ENCODE measurements around the gene SOX8.

Gene SOX8

GRCh38 chr16:972316-973002 lies 9.1 kb upstream of the SOX8 start:
- DNase-seq = peak in 55 of 58 donors; percentile 38 to 96 (median 82)

GRCh38 chr16:973366-973765 lies 8.2 kb upstream of the SOX8 start:
- no peak for DNase-seq

GRCh38 chr16:974001-974601 lies 7.5 kb upstream of the SOX8 start:
- peak in 14 of 58 donors; percentile 17 to 74 (median 48) for DNase-seq

- peak in 30 of 58 donors; percentile 26 to 78 (median 51) for DNase-seq
Measured at GRCh38 chr16:974611-975261, 6.8 kb upstream of the SOX8 start.

- no peak for DNase-seq
Measured at GRCh38 chr16:975291-975690, 6.3 kb upstream of the SOX8 start.

- DNase-seq = no peak
Measured at GRCh38 chr16:976389-976931, 5.1 kb upstream of the SOX8 start.

GRCh38 chr16:977081-977701 lies 4.4 kb upstream of the SOX8 start:
- peak in 57 of 58 donors; percentile 61 to 96 (median 88) for DNase-seq

- no peak for DNase-seq
Measured at GRCh38 chr16:977896-978295, 3.7 kb upstream of the SOX8 start.

- DNase-seq = no peak
Measured at GRCh38 chr16:978403-978802, 3.2 kb upstream of the SOX8 start.

- DNase-seq = no peak
Measured at GRCh38 chr16:979147-979546, 2.4 kb upstream of the SOX8 start.

GRCh38 chr16:979859-980594 lies 1.5 kb upstream of the SOX8 start:
- DNase-seq = no peak

GRCh38 chr16:980595-980854 lies 1.0 kb upstream of the SOX8 start:
- peak in 1 of 58 donors; percentile 62 for DNase-seq

GRCh38 chr16:982145-983043 lies 824 bp downstream of the SOX8 start:
- peak in 4 of 58 donors; percentile 32 to 41 (median 36) for DNase-seq

- DNase-seq = peak in 52 of 58 donors; percentile 27 to 77 (median 57)
Measured at GRCh38 chr16:983044-984030, 1.8 kb downstream of the SOX8 start.

- DNase-seq = peak in 3 of 58 donors; percentile 23 to 39 (median 29)
Measured at GRCh38 chr16:984121-984694, 2.6 kb downstream of the SOX8 start.

GRCh38 chr16:984736-985636 lies 3.4 kb downstream of the SOX8 start:
- DNase-seq = peak in 40 of 58 donors; percentile 12 to 80 (median 51)

- DNase-seq = no peak
Measured at GRCh38 chr16:985646-986400, 4.3 kb downstream of the SOX8 start.
